Esophagus muscularis mucosa (tissue), 4 donors: Measurements from ENCODE around the gene TRHDE. TPM values are rescaled to one million over a fixed set of nuclear protein-coding genes. Genes with fewer than 3 reads are reported as not detected.

ENCODE experiments used
- DNase-seq: peaks from one replicate; pipeline ENCODE4 v3.0.0-alpha.2; 2017; ENCODE audit errors: extremely low spot score
- H3K27ac ChIP-seq, 4 donors: fragments of 200-600 bp; sonication (generic); replicated peaks in 1 of 4; 1 replicate in 3 of 4; 2 replicates in 1 of 4; pipeline ENCODE4 v1.5.1; 2016 to 2019; ENCODE audit warnings: mild to moderate bottlenecking in 1 of 4
- H3K27me3 ChIP-seq, 4 donors: fragments of 200-600 bp; sonication (generic); one replicate each; pipeline versions ENCODE4 v1.5.1 to v1.6.0; 2016 to 2019
- H3K36me3 ChIP-seq, 4 donors: fragments of 200-600 bp; sonication (generic); one replicate each; pipeline ENCODE4 v1.5.1; 2016 to 2019
- H3K4me1 ChIP-seq, 4 donors: fragments of 200-600 bp; sonication (generic); one replicate each; pipeline ENCODE4 v1.5.1; 2016 to 2019
- H3K4me3 ChIP-seq, 4 donors: fragments of 200-600 bp; sonication (generic); 1 replicate in 2 of 4; 2 replicates in 2 of 4; pipeline ENCODE4 v1.5.1; 2016 to 2019; ENCODE audit warnings: mild to moderate bottlenecking in 4 of 4, moderate library complexity in 1 of 4
- H3K9me3 ChIP-seq, 4 donors: fragments of 200-600 bp; sonication (generic); 1 replicate in 3 of 4; 2 replicates in 1 of 4; pipeline ENCODE4 v1.5.1; 2016 to 2019
- CTCF ChIP-seq, 3 experiments: fragments of 200-600 bp in 2 of 3; fragments of 450-650 bp in 1 of 3; sonication (generic) in 2 of 3; IDR thresholded peaks; one replicate each; pipeline ENCODE4 v1.5.1; 2017 to 2019; ENCODE audit warnings: antibody characterized with exemption in 3 of 3, mild to moderate bottlenecking in 2 of 3, moderate library complexity in 1 of 3
- EP300 ChIP-seq: sonication (generic); formaldehyde crosslinking; IDR thresholded peaks from one replicate; pipeline ENCODE4 v1.6.1; 2017; ENCODE audit warnings: antibody characterized with exemption
- POLR2A ChIP-seq: fragments of 450-650 bp; IDR thresholded peaks from one replicate; pipeline ENCODE4 v1.6.1; 2017; ENCODE audit warnings: antibody characterized with exemption, moderate library complexity, mild to moderate bottlenecking, low read depth
- POLR2AphosphoS5 ChIP-seq, 2 donors: sonication (generic); formaldehyde crosslinking; IDR thresholded peaks; one replicate each; pipeline ENCODE4 v1.6.1; 2017; ENCODE audit warnings: antibody characterized with exemption in 2 of 2
- WGBS: methylation state at CpG from one replicate; pipeline ENCODE4 v1.1.5; 2018; 5-methylcytosine and 5-hydroxymethylcytosine counted together
- intact Hi-C: fragments of 100-400 bp; cut with DNase I; formaldehyde crosslinking; loops from one replicate; pipeline ENCODE4 v1.15.1; 2023
- total RNA-seq, 4 donors: library from RNA; depleted of rRNA; stranded (reverse); fragments of >200 nt; gene quantifications; one replicate each; pipeline versions ENCODE4 v1.1.0 to v1.2.1, GENCODE V29; 2016

Gene TRHDE
- total RNA-seq, 4 donors from 2014 or later, result 0.33 to 1.2 (median 0.74) TPM

GRCh38 chr12:72346363-72346944 is 74.3 kb downstream of the TRHDE start:
- WGBS, result 28% methylated on average over 5 of the region's 5 CpGs

GRCh38 chr12:72349491-72349890 is 77.3 kb downstream of the TRHDE start:
- intact Hi-C loops, result no loop called here
- DNase-seq, result no peak
- 68% methylated on average over 3 of the region's 3 CpGs for WGBS

More at GRCh38 chr12:72346363-72346944, 74.3 kb downstream of the TRHDE start:
- intact Hi-C loops, result no loop called here
- TF ChIP-seq EP300 (no peak), CTCF (IDR thresholded peaks at IDR 0.05) (peak in 2 of 3 experiments; percentile 38 to 52), POLR2AphosphoS5 (IDR thresholded peaks at IDR 0.05) (no peak), POLR2A (no peak)
- no peaks in the 10 kb centered on the region for H3K4me1 ChIP-seq
- no peaks in the 10 kb centered on the region for H3K27me3 ChIP-seq
- H3K4me3 ChIP-seq, result no peak overlapping the region
- no peak for DNase-seq
- H3K36me3 ChIP-seq, result no peaks in the 10 kb centered on the region
- H3K9me3 ChIP-seq, result no peaks in the 10 kb centered on the region
- no peak overlapping the region for H3K27ac ChIP-seq

GRCh38 chr12:72359416-72359815 is 87.2 kb downstream of the TRHDE start:
- WGBS, result 96% methylated on average over 3 of the region's 3 CpGs

More at GRCh38 chr12:72349491-72349890, 77.3 kb downstream of the TRHDE start:
- H3K27me3 ChIP-seq, result no peaks in the 10 kb centered on the region
- H3K4me3 ChIP-seq, result no peak overlapping the region
- no peak for TF ChIP-seq EP300
- no peak for TF ChIP-seq CTCF (IDR thresholded peaks at IDR 0.05)
- no peak for TF ChIP-seq POLR2AphosphoS5 (IDR thresholded peaks at IDR 0.05)
- no peak for TF ChIP-seq POLR2A
- H3K9me3 ChIP-seq, result no peaks in the 10 kb centered on the region
- H3K36me3 ChIP-seq, result no peaks in the 10 kb centered on the region
- no peaks in the 10 kb centered on the region for H3K4me1 ChIP-seq
- no peak overlapping the region for H3K27ac ChIP-seq

GRCh38 chr12:72365151-72365550 is 93.0 kb downstream of the TRHDE start:
- TF ChIP-seq EP300 (no peak), POLR2A (no peak), CTCF (IDR thresholded peaks at IDR 0.05) (no peak), POLR2AphosphoS5 (IDR thresholded peaks at IDR 0.05) (no peak)
- no peak overlapping the region for H3K4me3 ChIP-seq
- H3K4me1 ChIP-seq, result peaks cover 0 to 9% (median 0%) of the 10 kb centered on the region in 4 donors
- H3K27me3 ChIP-seq, result no peaks in the 10 kb centered on the region
- no peaks in the 10 kb centered on the region for H3K36me3 ChIP-seq
- no peak for DNase-seq
- H3K27ac ChIP-seq, result no peak overlapping the region
- intact Hi-C loops, result no loop called here
- H3K9me3 ChIP-seq, result no peaks in the 10 kb centered on the region

More at GRCh38 chr12:72359416-72359815, 87.2 kb downstream of the TRHDE start:
- Histone ChIP-seq H3K36me3 (no peaks in the 10 kb centered on the region), H3K4me1 (no peaks in the 10 kb centered on the region), H3K9me3 (no peaks in the 10 kb centered on the region), H3K4me3 (no peak overlapping the region), H3K27me3 (no peaks in the 10 kb centered on the region), H3K27ac (no peak overlapping the region)
- intact Hi-C loops, result no loop called here
- TF ChIP-seq EP300, result no peak
- TF ChIP-seq CTCF (IDR thresholded peaks at IDR 0.05), result no peak
- TF ChIP-seq POLR2AphosphoS5 (IDR thresholded peaks at IDR 0.05), result no peak
- no peak for TF ChIP-seq POLR2A
- DNase-seq, result no peak

GRCh38 chr12:72366255-72366654 is 94.1 kb downstream of the TRHDE start:
- no peak for TF ChIP-seq CTCF (IDR thresholded peaks at IDR 0.05)
- no peak for TF ChIP-seq EP300
- Histone ChIP-seq H3K27ac (no peak overlapping the region), H3K4me3 (no peak overlapping the region), H3K36me3 (no peaks in the 10 kb centered on the region), H3K27me3 (no peaks in the 10 kb centered on the region), H3K4me1 (peaks cover 0 to 9% (median 0%) of the 10 kb centered on the region in 4 donors), H3K9me3 (no peaks in the 10 kb centered on the region)
- DNase-seq, result no peak
- WGBS, result 85% methylated on average over 3 of the region's 3 CpGs
- intact Hi-C loops, result no loop called here
